OCI-M2 (cell line): Measurements from ENCODE around the gene WDPCP.
A peak's percentile ranks its signal among the peaks of the same experiment; 100 is the strongest.
"Not testable (repeated sequence)": the region's sequence is repeated elsewhere in the genome, so short reads cannot be mapped to it uniquely, and the experiment has no call there.

Source experiments
- DNase-seq: peaks from one replicate; lab custom pipeline; 2025; ENCODE audit not compliant: unreplicated experiment; lab: John Stamatoyannopoulos, UW

Gene WDPCP

DNA sequence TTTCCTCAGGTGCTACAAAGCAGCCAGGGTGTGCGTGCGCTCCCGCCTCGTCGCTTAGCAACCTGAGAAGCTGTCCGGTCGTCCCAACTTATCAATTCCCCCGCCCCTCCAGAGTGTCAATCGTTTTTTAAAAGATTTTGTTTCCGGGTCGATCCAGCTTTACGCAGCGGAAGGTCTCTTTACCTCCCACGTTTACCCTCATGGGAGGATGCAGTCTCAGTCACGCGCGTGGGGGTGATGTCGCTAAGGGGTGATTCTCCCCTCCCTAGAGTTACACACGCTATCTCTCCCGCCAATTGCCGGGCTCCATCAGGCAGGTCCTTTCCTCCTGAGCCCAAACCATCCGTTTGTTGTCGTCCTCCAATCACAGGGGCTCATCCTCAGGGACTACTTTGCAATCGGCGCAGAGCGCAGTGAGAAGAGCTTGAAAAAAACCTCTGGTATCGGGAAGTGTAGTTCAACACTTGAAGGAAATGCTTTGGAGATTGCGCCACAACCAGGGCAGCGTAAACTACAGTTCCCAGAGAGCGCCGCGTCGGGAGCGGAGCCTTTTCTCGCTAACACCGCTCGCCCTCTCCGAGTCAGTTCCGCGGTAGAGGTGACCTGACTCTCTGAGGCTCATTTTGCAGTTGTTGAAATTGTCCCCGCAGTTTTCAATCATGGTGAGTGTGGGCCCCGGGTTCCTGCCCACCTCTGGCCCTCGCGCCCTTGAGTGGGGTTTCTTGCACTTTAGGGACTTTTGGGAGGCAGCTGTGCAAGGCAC, at the start of gene WDPCP, which contains the start of gene MDH1:
TSS of gene WDPCP (minus strand) at position 93 of the 763 bp plus-strand sequence. CDS start 206 bp downstream, outside the sequence.
TSS of gene MDH1 (plus strand) at position 579 of the 763 bp plus-strand sequence. CDS start at position 660, 81 bp downstream.
- peak; percentile 81 for DNase-seq

DNA sequence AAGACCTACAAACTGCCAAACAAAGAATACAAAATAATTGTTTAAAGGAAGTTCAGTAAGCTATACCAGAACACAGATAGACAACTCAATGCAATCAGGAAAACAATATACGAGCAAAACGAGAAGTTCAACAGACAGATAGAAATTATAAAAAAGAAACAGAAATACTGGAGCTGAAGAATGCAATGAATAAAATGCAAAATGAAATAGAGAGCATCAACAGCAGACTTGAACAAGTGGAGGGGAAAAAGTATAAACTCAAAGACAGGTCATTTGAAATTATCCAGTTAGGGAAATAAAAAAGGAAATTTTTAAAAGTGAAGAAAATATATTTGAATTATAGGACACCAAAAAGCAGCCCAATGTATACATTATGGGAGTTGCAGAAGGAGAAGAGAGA, 44.1 kb upstream of the WDPCP start:
- no peak for DNase-seq

DNA sequence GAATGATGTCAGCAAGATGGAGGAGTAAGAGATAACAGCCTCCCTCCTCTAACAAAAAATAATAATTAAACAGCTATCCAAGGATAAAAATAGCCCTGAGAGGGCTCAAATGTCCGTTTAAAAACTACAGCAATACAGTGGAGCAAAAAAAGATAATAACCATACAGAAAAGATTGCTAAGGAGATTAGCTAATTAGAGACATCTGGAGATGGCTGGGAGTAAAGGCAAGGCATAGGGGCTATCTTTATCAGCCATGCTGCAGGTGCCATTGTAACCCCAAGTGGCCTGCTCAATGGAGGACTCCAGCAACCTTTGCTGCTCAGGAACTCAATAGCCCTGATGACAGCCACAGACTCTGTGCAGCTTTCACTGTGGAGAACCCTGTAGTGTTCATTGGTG, 43.2 kb upstream of the WDPCP start:
- no peak for DNase-seq

DNA sequence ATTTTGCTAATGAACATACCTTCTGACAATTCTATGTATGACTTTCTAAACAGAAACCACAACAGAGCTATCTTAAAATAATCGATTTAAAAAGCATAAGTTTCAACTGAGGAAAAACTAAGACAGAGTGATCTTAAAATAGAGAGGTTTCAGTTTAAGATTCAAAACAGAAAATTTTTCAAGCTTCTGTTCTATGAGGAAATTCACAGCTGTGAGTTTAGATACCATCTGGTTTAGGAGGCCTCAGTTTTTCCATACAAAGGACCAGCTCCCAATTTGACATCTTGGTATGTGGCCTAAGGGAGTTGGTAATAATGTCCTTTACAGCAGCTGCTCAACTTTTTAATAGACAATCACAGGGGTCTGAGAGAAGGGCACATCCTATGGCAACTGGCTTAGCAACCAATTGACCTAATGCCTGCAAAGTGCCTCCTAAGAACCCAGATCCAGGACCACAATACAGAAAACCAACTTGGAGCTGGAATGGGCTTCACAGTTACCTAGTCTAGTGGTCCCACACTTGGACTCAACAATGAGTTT, 40.2 kb upstream of the WDPCP start:
- DNase-seq, result no peak

DNA sequence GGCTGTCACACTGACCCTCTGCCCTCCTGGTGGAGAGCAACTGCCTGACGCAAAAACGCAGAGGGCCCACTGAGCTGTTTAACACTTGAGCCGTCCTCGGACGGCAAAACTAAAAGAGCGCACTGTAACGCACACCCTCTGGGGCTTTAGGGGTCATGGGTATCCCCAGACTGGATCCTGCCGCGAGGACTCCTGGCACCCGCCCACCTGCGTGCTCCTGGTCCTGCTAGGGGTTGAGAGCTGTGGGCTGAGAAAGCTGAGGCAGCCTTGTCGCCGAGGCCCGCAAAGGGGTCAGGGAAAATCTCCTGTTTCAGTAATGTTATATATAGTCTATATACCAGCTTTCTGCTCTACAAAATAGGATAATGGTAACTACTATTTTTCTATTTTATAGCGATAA, 39.6 kb upstream of the WDPCP start:
- no peak for DNase-seq

DNA sequence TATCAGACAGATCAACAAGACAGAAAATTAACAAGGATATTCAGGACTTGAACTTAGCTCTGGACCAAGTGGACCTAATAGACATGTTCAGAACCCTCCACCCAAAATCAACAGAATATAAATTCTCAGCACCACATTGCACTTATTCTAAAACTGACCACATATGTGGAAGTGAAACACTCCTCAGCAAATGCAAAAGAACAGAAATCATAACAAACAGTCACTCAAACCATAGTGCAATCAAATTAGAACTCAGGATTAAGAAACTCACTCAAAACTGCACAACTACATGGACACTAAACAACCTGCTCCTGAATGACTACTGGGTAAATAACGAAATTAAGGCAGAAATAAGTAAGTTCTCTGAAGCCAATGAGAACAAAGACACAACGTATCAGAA, 35.5 kb upstream of the WDPCP start:
- DNase-seq, result not testable (repeated sequence)

DNA sequence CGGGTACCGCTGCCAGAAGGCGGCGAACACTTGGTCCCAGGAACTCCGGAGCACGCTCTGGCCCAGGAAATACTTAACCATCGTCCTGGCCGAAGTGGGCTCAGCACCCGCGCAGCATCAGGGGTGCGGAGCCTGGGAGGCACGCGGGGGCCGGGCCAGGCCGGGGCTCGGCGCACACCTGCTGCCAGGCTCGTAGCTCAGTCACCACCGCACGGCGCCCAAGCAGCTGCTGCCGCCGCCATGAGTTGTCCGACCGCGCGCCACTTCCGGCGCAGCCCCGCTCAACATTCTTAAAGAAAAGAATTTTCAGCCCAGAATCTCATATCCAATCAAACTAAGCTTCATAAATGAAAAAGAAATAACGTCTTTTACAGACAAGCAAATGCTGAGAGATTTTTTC, 34.5 kb upstream of the WDPCP start:
- no peak for DNase-seq

DNA sequence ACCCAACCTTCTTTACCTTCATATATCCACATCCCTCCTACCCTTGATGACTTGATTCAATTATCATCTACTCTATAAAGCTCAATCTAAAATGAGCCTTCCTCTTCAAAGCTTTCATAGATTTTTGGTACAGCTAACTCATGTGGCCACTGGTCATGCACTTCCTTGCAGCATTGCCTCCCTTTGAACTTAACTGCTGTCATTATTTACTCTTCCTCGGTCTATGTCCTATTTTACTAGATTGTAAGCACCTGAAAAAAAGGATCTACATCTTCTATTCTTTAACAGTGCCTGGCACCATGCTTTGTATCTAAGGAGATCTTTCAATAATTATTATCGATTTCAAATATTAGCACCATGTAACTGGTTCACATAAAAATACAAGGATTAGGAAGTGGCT, 31.1 kb upstream of the WDPCP start:
- no peak for DNase-seq

GRCh38 chr2:63617366-63617765, 29.1 kb upstream of the WDPCP start:
- no peak for DNase-seq

- DNase-seq, result no peak
These were observed 27.0 kb upstream of the WDPCP start for GRCh38 chr2:63614983-63615945.

DNA sequence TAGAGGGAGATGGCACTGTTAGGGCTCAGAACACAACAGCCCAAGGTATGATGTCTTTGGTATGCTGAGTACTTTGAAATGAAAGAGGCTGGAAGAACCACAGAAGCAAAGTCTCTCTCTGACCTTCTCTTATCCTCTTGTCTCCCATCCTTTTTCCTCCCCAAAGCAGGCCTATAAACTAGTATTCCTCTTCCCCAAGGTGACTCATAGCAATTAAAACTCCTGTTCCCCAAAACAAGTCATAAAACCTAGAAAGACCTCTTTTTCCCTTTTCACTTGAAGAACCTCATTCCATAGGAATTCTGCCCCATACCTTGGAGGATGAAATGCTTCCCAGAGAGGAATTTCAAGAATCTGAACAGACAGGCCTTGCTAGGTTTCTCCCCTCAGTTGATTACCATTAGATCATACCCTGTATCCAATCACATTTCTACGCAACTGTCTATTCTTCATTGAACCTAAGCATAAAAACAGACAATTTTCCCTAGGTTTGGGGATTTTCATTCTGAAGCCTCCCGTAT, 26.2 kb upstream of the WDPCP start:
- DNase-seq, result no peak

- no peak for DNase-seq
These were observed 25.2 kb upstream of the WDPCP start for GRCh38 chr2:63613391-63613901.

- DNase-seq, result no peak
These were observed 22.2 kb upstream of the WDPCP start for GRCh38 chr2:63610525-63610924.

DNA sequence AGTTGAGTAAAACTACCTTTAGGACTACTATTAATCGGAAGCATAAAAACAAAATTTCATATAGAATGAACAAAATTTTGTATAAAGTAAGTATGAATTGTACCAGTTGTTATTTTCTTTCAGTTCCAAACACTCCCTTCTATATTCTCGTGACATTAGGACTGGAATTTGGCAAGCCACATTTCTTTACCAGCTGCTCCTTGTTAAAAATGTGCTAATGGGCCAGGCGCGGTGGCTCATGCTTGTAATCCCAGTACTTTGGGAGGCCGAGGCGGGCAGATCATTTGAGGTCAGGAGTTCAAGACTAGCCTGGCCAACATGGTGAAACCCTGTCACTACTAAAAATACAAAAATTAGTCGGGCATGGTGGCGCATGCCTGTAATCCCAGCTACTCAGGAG, 20.6 kb upstream of the WDPCP start:
- DNase-seq, result not testable (repeated sequence)

DNA sequence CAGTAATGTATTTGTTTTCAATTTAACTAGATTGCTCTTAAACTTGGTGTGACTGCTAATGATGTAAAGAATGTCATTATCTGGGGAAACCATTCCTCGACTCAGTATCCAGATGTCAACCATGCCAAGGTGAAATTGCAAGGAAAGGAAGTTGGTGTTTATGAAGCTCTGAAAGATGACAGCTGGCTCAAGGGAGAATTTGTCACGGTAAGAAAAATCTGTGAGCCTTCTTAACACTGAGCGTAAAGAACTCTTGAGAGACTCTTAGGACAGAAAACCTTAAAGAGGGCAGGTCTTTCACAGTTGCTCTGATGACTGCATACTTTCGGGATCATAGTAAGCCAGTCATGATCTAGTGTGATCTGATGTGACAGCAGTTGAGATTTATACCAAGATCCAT, 16.4 kb upstream of the WDPCP start:
- DNase-seq, result no peak

DNA sequence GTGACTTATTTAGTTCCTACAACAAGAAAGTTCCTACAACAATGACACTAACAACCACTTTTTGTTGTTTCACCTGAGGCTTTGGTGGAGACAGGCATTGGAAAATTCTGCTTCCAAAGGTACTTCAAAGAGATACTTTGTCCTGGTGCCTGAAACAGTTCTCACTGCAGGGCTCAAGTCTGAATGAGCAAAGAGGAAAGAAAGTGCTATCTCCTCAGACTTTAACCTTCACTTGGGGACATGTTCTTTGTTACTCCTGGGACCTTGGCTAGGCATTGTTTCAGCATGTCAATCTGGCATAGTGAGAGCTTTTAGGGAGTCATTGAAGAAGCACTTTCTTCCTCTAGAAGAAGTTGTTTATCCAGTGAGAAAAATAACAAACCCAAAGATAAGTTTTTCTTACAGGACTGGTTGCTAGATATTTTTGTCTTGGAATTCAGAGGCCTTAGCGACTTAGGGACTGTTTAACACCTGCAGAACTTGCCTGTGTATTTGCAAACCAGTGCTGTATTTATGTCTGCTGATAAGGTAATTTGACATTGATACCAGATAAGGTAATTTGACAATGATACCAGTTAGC, 12.7 kb upstream of the WDPCP start:
- DNase-seq, result no peak

- DNase-seq, result no peak
These were observed 10.7 kb upstream of the WDPCP start for GRCh38 chr2:63598981-63599380.

DNA sequence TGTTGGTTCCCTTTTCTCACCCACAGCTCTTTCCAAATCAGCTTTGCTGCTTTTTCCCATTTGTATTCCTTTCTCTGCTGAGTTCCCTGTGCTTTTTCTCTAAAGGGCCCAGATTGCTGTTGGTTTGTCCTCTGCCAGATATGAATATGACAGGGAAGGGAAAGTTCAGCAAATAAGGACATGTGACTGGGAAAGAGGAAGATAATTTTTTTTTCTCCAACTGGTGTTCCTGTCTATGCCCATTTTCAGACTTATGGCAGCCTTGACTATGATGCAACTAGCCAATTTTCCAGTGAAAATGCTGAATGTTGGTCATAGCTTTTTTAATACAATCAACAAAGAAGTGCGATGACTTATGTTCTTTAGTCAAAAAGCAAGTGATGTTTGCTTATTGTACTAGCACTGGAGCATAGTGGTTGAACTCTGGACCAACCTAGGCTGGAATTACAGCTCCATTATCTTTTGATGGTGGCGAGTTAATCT, 8.2 kb upstream of the WDPCP start:
- no peak for DNase-seq

GRCh38 chr2:63594660-63595059, 6.4 kb upstream of the WDPCP start:
- DNase-seq, result no peak

DNA sequence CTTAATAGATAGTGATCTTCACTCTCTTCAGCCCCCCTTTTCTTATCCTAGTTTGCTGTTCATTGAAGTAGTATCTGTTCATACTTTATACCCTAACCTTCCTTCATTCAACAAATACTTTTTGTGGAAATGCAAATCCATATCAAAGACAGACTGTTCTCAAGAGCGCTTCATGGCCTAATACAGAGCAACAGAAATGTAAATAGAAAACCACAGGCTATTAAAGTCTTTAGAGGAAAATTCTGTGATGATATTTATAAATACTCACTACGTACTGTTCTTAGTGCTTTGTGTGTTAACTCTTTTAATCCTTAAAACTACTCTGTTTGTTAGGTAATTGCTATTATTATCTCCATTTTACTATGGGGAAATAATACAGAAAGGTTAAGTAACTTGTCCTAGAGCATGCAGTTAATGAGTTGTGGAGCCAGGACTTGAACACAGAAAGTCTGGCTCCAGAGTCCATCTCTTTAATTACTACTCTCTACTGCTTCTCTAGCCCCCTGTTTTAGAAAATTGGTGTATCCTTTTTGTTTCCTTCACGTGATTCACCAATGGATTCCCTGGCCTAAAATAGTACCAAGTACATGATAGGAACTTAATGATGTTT, 3.4 kb upstream of the WDPCP start:
- DNase-seq, result no peak
